ENCODE measurements around the gene PKMYT1. TPM values are rescaled to one million over a fixed set of nuclear protein-coding genes. Genes with fewer than 3 reads are reported as not detected.

PKMYT1 gene
- total and polyA plus RNA-seq, 12 donors: 0.34 to 4.2 (median 0.71) TPM; not detected in 1

GRCh38 chr16:2987833-2988232, 7.6 kb upstream of the PKMYT1 start:
- ATAC-seq (peak in 1 of 8 donors; percentile 1), DNase-seq (no peak)
- peaks cover 0 to 32% (median 11%) of the 10 kb centered on the region in 7 donors for H3K27me3 ChIP-seq
- peaks cover 3 to 32% (median 12%) of the 10 kb centered on the region in 9 donors for H3K4me1 ChIP-seq
- no peak overlapping the region for H3K4me3 ChIP-seq
- no peak overlapping the region for H3K27ac ChIP-seq
- H3K36me3 ChIP-seq: no peaks in the 10 kb centered on the region
- H3K9me3 ChIP-seq: no peaks in the 10 kb centered on the region
- WGBS, 2 donors: 52 to 59% methylated on average over 8 of the region's 8 CpGs
- intact Hi-C loops (cut with DNase I): no loop called here
- TF ChIP-seq CTCF (IDR thresholded peaks at IDR 0.05): no peak

- no peak for TF ChIP-seq CTCF (IDR thresholded peaks at IDR 0.05)
- DNase-seq (no peak), ATAC-seq (no peak)
- WGBS, 2 donors: 85 to 86% methylated on average over 9 of the region's 9 CpGs
- no peaks in the 10 kb centered on the region for H3K9me3 ChIP-seq
- no peaks in the 10 kb centered on the region for H3K36me3 ChIP-seq
- intact Hi-C loops (cut with DNase I): no loop called here
- peaks cover 3 to 32% (median 12%) of the 10 kb centered on the region in 9 donors for H3K4me1 ChIP-seq
- no peak overlapping the region for H3K27ac ChIP-seq
- H3K4me3 ChIP-seq: no peak overlapping the region
- peaks cover 0 to 32% (median 11%) of the 10 kb centered on the region in 7 donors for H3K27me3 ChIP-seq
Observed at GRCh38 chr16:2987286-2987685, 7.0 kb upstream of the PKMYT1 start.

- DNase-seq (no peak), ATAC-seq (peak in 1 of 8 donors; percentile 5)
- Histone ChIP-seq H3K27ac (peak overlapping the region in 4 of 10 donors; percentile 81 to 95 (median 90)), H3K4me3 (no peak overlapping the region), H3K36me3 (no peaks in the 10 kb centered on the region), H3K4me1 (peaks cover 3 to 32% (median 12%) of the 10 kb centered on the region in 9 donors), H3K27me3 (peaks cover 0 to 32% (median 11%) of the 10 kb centered on the region in 7 donors), H3K9me3 (no peaks in the 10 kb centered on the region)
- no peak for TF ChIP-seq CTCF (IDR thresholded peaks at IDR 0.05)
- intact Hi-C loops (cut with DNase I): no loop called here
- WGBS, 2 donors: 76 to 84% methylated on average over 17 of the region's 17 CpGs
Observed at GRCh38 chr16:2986623-2987188, 6.5 kb upstream of the PKMYT1 start.

- H3K27me3 ChIP-seq: peaks cover 0 to 32% (median 11%) of the 10 kb centered on the region in 7 donors
- H3K36me3 ChIP-seq: no peaks in the 10 kb centered on the region
- no peak overlapping the region for H3K4me3 ChIP-seq
- DNase-seq: peak; percentile 54 to 64
- H3K4me1 ChIP-seq: peaks cover 3 to 38% (median 17%) of the 10 kb centered on the region in 9 donors
- no peaks in the 10 kb centered on the region for H3K9me3 ChIP-seq
- H3K27ac ChIP-seq: peak overlapping the region; percentile 47 to 95 (median 84)
- peak; percentile 57 to 87 (median 77) for ATAC-seq
- 41 to 59% methylated on average over 15 of the region's 15 CpGs for WGBS, 2 donors
- TF ChIP-seq CTCF (IDR thresholded peaks at IDR 0.05): no peak
- intact Hi-C loops (cut with DNase I): no loop called here
Observed at GRCh38 chr16:2985893-2986355, 5.7 kb upstream of the PKMYT1 start.

Measured in heart right ventricle (tissue), 16 donors.